Prostate gland (tissue), 2 donors: ENCODE results near the gene GGT7.

Experiments
- POLR2A ChIP-seq: fragments of 450-650 bp; IDR thresholded peaks from one replicate; pipeline ENCODE4 v1.6.1; 2016; ENCODE audit warnings: antibody characterized with exemption, mild to moderate bottlenecking
- TF ChIP-seq, protein P1 (sequence below), 4 experiments: fragments of 200-600 bp in 2 of 4; fragments of 450-650 bp in 2 of 4; sonication (generic) in 2 of 4; IDR thresholded peaks; 1 replicate in 3 of 4; 2 replicates in 1 of 4; pipeline ENCODE4 v1.5.1; 2016 to 2019; ENCODE audit warnings: antibody characterized with exemption in 4 of 4, mild to moderate bottlenecking in 2 of 4, moderate library complexity in 2 of 4

- no peak for TF ChIP-seq POLR2A
- TF ChIP-seq, protein P1, sequence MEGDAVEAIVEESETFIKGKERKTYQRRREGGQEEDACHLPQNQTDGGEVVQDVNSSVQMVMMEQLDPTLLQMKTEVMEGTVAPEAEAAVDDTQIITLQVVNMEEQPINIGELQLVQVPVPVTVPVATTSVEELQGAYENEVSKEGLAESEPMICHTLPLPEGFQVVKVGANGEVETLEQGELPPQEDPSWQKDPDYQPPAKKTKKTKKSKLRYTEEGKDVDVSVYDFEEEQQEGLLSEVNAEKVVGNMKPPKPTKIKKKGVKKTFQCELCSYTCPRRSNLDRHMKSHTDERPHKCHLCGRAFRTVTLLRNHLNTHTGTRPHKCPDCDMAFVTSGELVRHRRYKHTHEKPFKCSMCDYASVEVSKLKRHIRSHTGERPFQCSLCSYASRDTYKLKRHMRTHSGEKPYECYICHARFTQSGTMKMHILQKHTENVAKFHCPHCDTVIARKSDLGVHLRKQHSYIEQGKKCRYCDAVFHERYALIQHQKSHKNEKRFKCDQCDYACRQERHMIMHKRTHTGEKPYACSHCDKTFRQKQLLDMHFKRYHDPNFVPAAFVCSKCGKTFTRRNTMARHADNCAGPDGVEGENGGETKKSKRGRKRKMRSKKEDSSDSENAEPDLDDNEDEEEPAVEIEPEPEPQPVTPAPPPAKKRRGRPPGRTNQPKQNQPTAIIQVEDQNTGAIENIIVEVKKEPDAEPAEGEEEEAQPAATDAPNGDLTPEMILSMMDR (IDR thresholded peaks at IDR 0.05) = no peak
Observed at GRCh38 chr20:34815636-34816035, 57.0 kb downstream of the GGT7 start.
